ENCODE data around the gene PIGC.

PIGC gene

GRCh38 chr1:172443666-172444453, at the start of gene PIGC:
PIGC (minus strand) TSS chr1:172444069; CDS start chr1:172442622, 1,447 bp downstream.
- peak; percentile 99 for DNase-seq

- DNase-seq, result no peak
Observed at GRCh38 chr1:172492421-172492820, 48.6 kb upstream of the PIGC start.

GRCh38 chr1:172489847-172490246, 46.0 kb upstream of the PIGC start:
- no peak for DNase-seq

- no peak for DNase-seq
Observed at GRCh38 chr1:172488393-172488792, 44.5 kb upstream of the PIGC start.

- no peak for DNase-seq
Observed at GRCh38 chr1:172487550-172487949, 43.7 kb upstream of the PIGC start.

GRCh38 chr1:172486805-172487454, 43.1 kb upstream of the PIGC start:
- no peak for DNase-seq

- DNase-seq, result no peak
Observed at GRCh38 chr1:172485626-172486025, 41.8 kb upstream of the PIGC start.

GRCh38 chr1:172484252-172484651, 40.4 kb upstream of the PIGC start:
- no peak for DNase-seq

- DNase-seq, result no peak
Observed at GRCh38 chr1:172483448-172483847, 39.6 kb upstream of the PIGC start.

GRCh38 chr1:172482044-172482443, 38.2 kb upstream of the PIGC start:
- no peak for DNase-seq

GRCh38 chr1:172480431-172480830, 36.6 kb upstream of the PIGC start:
- DNase-seq, result no peak

GRCh38 chr1:172478485-172478884, 34.6 kb upstream of the PIGC start:
- no peak for DNase-seq

GRCh38 chr1:172477741-172478140, 33.9 kb upstream of the PIGC start:
- no peak for DNase-seq

- no peak for DNase-seq
Observed at GRCh38 chr1:172477216-172477615, 33.3 kb upstream of the PIGC start.

GRCh38 chr1:172476218-172476811, 32.4 kb upstream of the PIGC start:
- DNase-seq, result no peak

- DNase-seq, result no peak
Observed at GRCh38 chr1:172473842-172474241, 30.0 kb upstream of the PIGC start.

- DNase-seq, result no peak
Observed at GRCh38 chr1:172473302-172473701, 29.4 kb upstream of the PIGC start.

- DNase-seq, result no peak
Observed at GRCh38 chr1:172472495-172472894, 28.6 kb upstream of the PIGC start.

GRCh38 chr1:172471666-172472065, 27.8 kb upstream of the PIGC start:
- DNase-seq, result no peak

GRCh38 chr1:172470149-172470548, 26.3 kb upstream of the PIGC start:
- no peak for DNase-seq

GRCh38 chr1:172469717-172470116, 25.8 kb upstream of the PIGC start:
- DNase-seq, result no peak

GRCh38 chr1:172468296-172468695, 24.4 kb upstream of the PIGC start:
- no peak for DNase-seq

- no peak for DNase-seq
Observed at GRCh38 chr1:172467446-172467845, 23.6 kb upstream of the PIGC start.

- no peak for DNase-seq
Observed at GRCh38 chr1:172466795-172467407, 23.0 kb upstream of the PIGC start.
